KMS-11 (cell line): ENCODE results near the gene AFF3.

Experiments used
- H2AFZ ChIP-seq: fragments of 200-600 bp; sonication (generic); 2 replicates; pipeline ENCODE4 v1.6.1; 2016; ENCODE audit warnings: antibody characterized with exemption, mixed run types, low read depth
- H3K27ac ChIP-seq: fragments of 200-600 bp; sonication (generic); 2 replicates; pipeline ENCODE4 v1.6.1; 2016; ENCODE audit warnings: mild to moderate bottlenecking, mixed run types
- H3K27me3 ChIP-seq: fragments of 200-600 bp; sonication (generic); 2 replicates; pipeline ENCODE4 v1.6.1; 2017; ENCODE audit warnings: mild to moderate bottlenecking, low read depth, mixed run types, moderate library complexity; ENCODE audit not compliant: insufficient read depth
- H3K36me3 ChIP-seq: fragments of 200-600 bp; sonication (generic); 2 replicates; pipeline ENCODE4 v1.6.1; 2017; ENCODE audit warnings: mild to moderate bottlenecking, mixed run types; ENCODE audit not compliant: insufficient read depth
- H3K4me1 ChIP-seq: fragments of 200-600 bp; sonication (generic); 2 replicates; pipeline ENCODE4 v1.6.1; 2016; ENCODE audit warnings: mild to moderate bottlenecking, low read depth, mixed run types; ENCODE audit not compliant: poor library complexity, severe bottlenecking
- H3K4me2 ChIP-seq: fragments of 200-600 bp; sonication (generic); 2 replicates; pipeline ENCODE4 v1.7.0; 2016; ENCODE audit warnings: mild to moderate bottlenecking, mixed run types
- H3K4me3 ChIP-seq: fragments of 200-600 bp; sonication (generic); IDR thresholded peaks from 2 replicates; pipeline ENCODE4 v1.6.1; 2017; ENCODE audit warnings: low read depth, low read length, mixed read lengths; ENCODE audit not compliant: insufficient read depth
- H3K79me2 ChIP-seq: fragments of 200-600 bp; sonication (generic); 2 replicates; pipeline ENCODE4 v1.6.1; 2016; ENCODE audit warnings: low read depth, mixed run types; ENCODE audit not compliant: insufficient read depth
- H3K9ac ChIP-seq: fragments of 200-600 bp; sonication (generic); 2 replicates; pipeline ENCODE4 v1.6.1; 2016; ENCODE audit warnings: mild to moderate bottlenecking, mixed run types
- H4K20me1 ChIP-seq: fragments of 200-600 bp; sonication (generic); 2 replicates; pipeline ENCODE4 v1.6.1; 2016; ENCODE audit warnings: mild to moderate bottlenecking, mixed run types; ENCODE audit not compliant: insufficient read depth
- CTCF ChIP-seq: fragments of 200-600 bp; sonication (generic); conservative IDR thresholded peaks from 2 replicates; pipeline ENCODE4 v1.6.1; 2017; ENCODE audit warnings: low read depth, mild to moderate bottlenecking, antibody characterized with exemption, low read length, moderate library complexity, mixed read lengths

AFF3 gene

GRCh38 chr2:100063459-100063953, 78.9 kb downstream of the AFF3 start:
- H3K4me3 ChIP-seq = no peak overlapping the region
- H3K27ac ChIP-seq = no peak overlapping the region
- H3K9ac ChIP-seq = no peak overlapping the region
- H3K4me2 ChIP-seq = no peak overlapping the region
- no peak overlapping the region for H2AFZ ChIP-seq
- no peaks in the 10 kb centered on the region for H3K79me2 ChIP-seq
- no peaks in the 10 kb centered on the region for H3K36me3 ChIP-seq
- no peak for TF ChIP-seq CTCF
- H3K27me3 ChIP-seq = no peaks in the 10 kb centered on the region
- H4K20me1 ChIP-seq = no peaks in the 10 kb centered on the region
- no peaks in the 10 kb centered on the region for H3K4me1 ChIP-seq

GRCh38 chr2:100062336-100062735, 80.1 kb downstream of the AFF3 start:
- Histone ChIP-seq H3K79me2 (no peaks in the 10 kb centered on the region), H2AFZ (no peak overlapping the region), H3K4me3 (no peak overlapping the region), H3K9ac (no peak overlapping the region), H3K27me3 (no peaks in the 10 kb centered on the region), H3K4me2 (no peak overlapping the region), H4K20me1 (no peaks in the 10 kb centered on the region), H3K4me1 (no peaks in the 10 kb centered on the region), H3K36me3 (no peaks in the 10 kb centered on the region), H3K27ac (no peak overlapping the region)
- no peak for TF ChIP-seq CTCF

- TF ChIP-seq CTCF = no peak
- H3K27me3 ChIP-seq = no peaks in the 10 kb centered on the region
- no peak overlapping the region for H3K9ac ChIP-seq
- H3K4me3 ChIP-seq = no peak overlapping the region
- H4K20me1 ChIP-seq = no peaks in the 10 kb centered on the region
- H3K36me3 ChIP-seq = no peaks in the 10 kb centered on the region
- H3K27ac ChIP-seq = no peak overlapping the region
- no peaks in the 10 kb centered on the region for H3K4me1 ChIP-seq
- no peak overlapping the region for H2AFZ ChIP-seq
- H3K4me2 ChIP-seq = no peak overlapping the region
- H3K79me2 ChIP-seq = no peaks in the 10 kb centered on the region
These were observed 81.5 kb downstream of the AFF3 start for GRCh38 chr2:100060875-100061274.

- Histone ChIP-seq H3K27me3 (no peaks in the 10 kb centered on the region), H3K4me3 (no peak overlapping the region), H4K20me1 (no peaks in the 10 kb centered on the region), H3K27ac (no peak overlapping the region), H3K4me2 (no peak overlapping the region), H3K36me3 (no peaks in the 10 kb centered on the region), H3K79me2 (no peaks in the 10 kb centered on the region), H3K9ac (no peak overlapping the region), H2AFZ (no peak overlapping the region), H3K4me1 (no peaks in the 10 kb centered on the region)
- no peak for TF ChIP-seq CTCF
These were observed 82.8 kb downstream of the AFF3 start for GRCh38 chr2:100059638-100060037.
